Kidney (tissue), 14 donors: ENCODE results near the gene CPSF4. TPM values are rescaled to one million over a fixed set of nuclear protein-coding genes. Genes with fewer than 3 reads are reported as not detected.

Experiments used
- DNase-seq, 5 donors: peaks; one replicate each; pipeline ENCODE4 v3.0.0-alpha.2; 2013 to 2020
- FAIRE-seq: peaks from 2 replicates; lab custom pipeline; 2012; peaks lifted over from hg19 to GRCh38; lab: Jason Lieb, UNC
- H3K27ac ChIP-seq, 2 donors: one replicate each; pipeline ENCODE4 v1.7.0; 2013; ENCODE audit warnings: low read depth in 2 of 2, low read length in 2 of 2, inconsistent platforms in 1 of 2
- H3K27me3 ChIP-seq: one replicate; pipeline ENCODE4 v1.7.1; 2013; ENCODE audit warnings: low read length, inconsistent platforms; ENCODE audit not compliant: control insufficient read depth, insufficient read depth
- H3K36me3 ChIP-seq, 3 donors: one replicate each; pipeline versions ENCODE4 v1.7.0 to v1.7.1; 2013; ENCODE audit warnings: low read length in 3 of 3, control low read depth in 1 of 3, inconsistent platforms in 1 of 3; ENCODE audit not compliant: insufficient read depth in 3 of 3, control insufficient read depth in 2 of 3
- H3K4me1 ChIP-seq, 3 donors: one replicate each; pipeline versions ENCODE4 v1.7.0 to v1.7.1; 2013; ENCODE audit warnings: low read length in 3 of 3, inconsistent platforms in 1 of 3, low read depth in 1 of 3; ENCODE audit not compliant: control insufficient read depth in 2 of 3, insufficient read depth in 2 of 3
- H3K4me3 ChIP-seq, 3 donors: one replicate each; pipeline versions ENCODE4 v1.7.0 to v1.8.1; 2013; ENCODE audit warnings: low read length in 3 of 3, control low read depth in 1 of 3, inconsistent platforms in 1 of 3
- H3K9ac ChIP-seq, 3 donors: one replicate each; pipeline versions ENCODE4 v1.7.0 to v1.7.1; 2013; ENCODE audit warnings: low read length in 3 of 3, control low read depth in 1 of 3, inconsistent platforms in 1 of 3
- H3K9me3 ChIP-seq, 3 donors: one replicate each; pipeline versions ENCODE4 v1.7.0 to v1.7.1; 2013; ENCODE audit warnings: low read length in 3 of 3, control low read depth in 1 of 3, inconsistent platforms in 1 of 3; ENCODE audit not compliant: control insufficient read depth in 2 of 3, insufficient read depth in 1 of 3
- CTCF ChIP-seq: IDR thresholded peaks from 3 replicates; pipeline ENCODE4 v1.5.1; 2012; ENCODE audit warnings: mild to moderate bottlenecking, moderate library complexity, borderline replicate concordance; ENCODE audit not compliant: insufficient read depth; ENCODE audit errors: extremely low read depth
- intact Hi-C: fragments of 100-400 bp; cut with DNase I; formaldehyde crosslinking; loops from one replicate; pipeline ENCODE4 v1.11.1; 2022
- polyA plus RNA-seq: library from polyadenylated mRNA; stranded (reverse); fragments of 350-450 nt; fragmentation: Illumina TruSeq; extraction: RNeasy Lipid Tissue Mini Kit (QIAGEN cat#74804); gene quantifications from one replicate; pipeline ENCODE4 v1.2.3, GENCODE V29; 2014; ENCODE audit warnings: low read depth, low replicate concordance; ENCODE audit not compliant: insufficient read depth
- total RNA-seq: library from RNA; stranded (reverse); fragmentation: NEBNext Ultra II Directional; extraction: Animal tissue kit (Norgen Biotek cat#: 25700); gene quantifications from one replicate; pipeline ENCODE4 v1.2.1, GENCODE V29; 2021
- donor health status: control.
- donor health status: control.
- donor health status: control.
- donor health status: control.
- donor health status: control.
- donor health status: DM: yes; HTN: yes; CAD: no.
- donor health status: Normal renal cell carcinoma (clear cell type).

CPSF4 gene
- total and polyA plus RNA-seq, 2 donors from 2014 or later = 24.2 to 28.9 TPM

GRCh38 chr7:99452541-99452940 is 13.8 kb downstream of the CPSF4 start:
- Histone ChIP-seq H3K4me3 (no peak overlapping the region), H3K36me3 (peaks cover 2 to 31% (median 24%) of the 10 kb centered on the region in 3 donors), H3K9ac (no peak overlapping the region), H3K27ac (no peak overlapping the region), H3K9me3 (no peaks in the 10 kb centered on the region), H3K4me1 (no peaks in the 10 kb centered on the region), H3K27me3 (no peaks in the 10 kb centered on the region)
- TF ChIP-seq CTCF = no peak
- intact Hi-C loops = no loop called here
- FAIRE-seq = no peak
- DNase-seq = no peak

DNA sequence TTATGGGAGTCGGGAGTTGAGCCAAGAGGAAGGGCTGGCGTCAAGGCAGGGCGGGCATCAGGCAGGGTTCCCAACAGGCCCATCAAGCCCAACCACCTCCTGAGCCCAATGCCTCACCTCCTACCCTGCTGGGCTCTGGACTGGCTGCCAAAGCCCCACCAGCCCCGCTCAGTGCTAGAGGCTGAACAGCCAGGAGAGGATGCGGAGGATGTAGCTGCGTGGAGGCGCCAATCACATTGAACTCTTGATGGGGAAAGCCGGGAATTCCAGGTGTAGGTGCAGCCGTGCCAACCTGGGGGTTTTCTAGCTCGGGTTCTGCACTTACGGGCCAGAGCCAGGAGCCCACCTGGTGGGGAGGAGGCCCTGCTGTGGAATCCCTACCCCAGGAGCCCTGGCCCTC is 14.4 kb downstream of the CPSF4 start:
- H3K27me3 ChIP-seq = no peaks in the 10 kb centered on the region
- DNase-seq (no peak), FAIRE-seq (no peak)
- no peaks in the 10 kb centered on the region for H3K4me1 ChIP-seq
- H3K9me3 ChIP-seq = no peaks in the 10 kb centered on the region
- H3K9ac ChIP-seq = no peak overlapping the region
- no peak overlapping the region for H3K27ac ChIP-seq
- intact Hi-C loops = no loop called here
- H3K4me3 ChIP-seq = no peak overlapping the region
- TF ChIP-seq CTCF = no peak
- H3K36me3 ChIP-seq = peaks cover 2 to 35% (median 24%) of the 10 kb centered on the region in 3 donors

DNA sequence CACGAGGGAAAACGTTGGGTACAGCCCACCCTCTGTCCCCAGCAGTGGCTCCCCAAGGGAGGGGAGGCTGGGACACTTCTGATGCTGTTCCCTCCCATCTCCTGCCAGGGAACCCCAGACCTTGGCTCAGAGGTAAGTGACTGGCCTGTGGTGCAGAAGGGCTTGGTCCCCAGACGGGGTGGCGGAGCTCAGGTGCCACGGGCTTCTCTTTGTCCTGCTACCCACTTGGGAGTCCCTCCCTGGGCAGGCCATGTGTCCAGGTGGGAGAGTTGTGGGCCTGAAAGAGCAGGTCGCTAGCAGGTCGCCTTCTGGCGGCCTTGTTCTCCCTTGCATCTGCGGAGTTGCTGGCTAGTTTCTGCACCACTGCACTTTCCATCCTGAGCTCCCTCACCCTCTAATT is 17.1 kb downstream of the CPSF4 start:
- FAIRE-seq = no peak
- no peak for TF ChIP-seq CTCF
- H3K27ac ChIP-seq = no peak overlapping the region

DNA sequence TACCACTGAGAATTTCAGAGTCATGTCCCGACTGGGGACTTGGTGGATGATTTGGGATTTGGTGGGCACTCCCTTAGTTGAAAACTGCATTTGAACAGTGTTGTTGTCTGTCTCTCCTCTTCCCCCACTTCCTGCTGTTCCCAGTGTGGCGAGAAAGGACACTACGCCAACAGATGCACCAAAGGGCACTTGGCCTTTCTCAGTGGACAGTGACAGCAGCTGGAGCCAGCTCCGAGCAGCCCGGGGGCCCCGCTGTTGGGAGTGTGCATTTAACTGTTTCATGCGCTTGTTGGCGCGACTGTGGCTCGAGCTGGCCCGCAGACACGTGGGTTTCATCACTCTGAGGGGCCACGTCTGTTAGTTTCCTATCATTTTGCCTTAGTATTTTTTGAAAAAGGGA is 17.5 kb downstream of the CPSF4 start:
- H3K4me3 ChIP-seq = no peak overlapping the region
- TF ChIP-seq CTCF = no peak
- no peak overlapping the region for H3K27ac ChIP-seq
- DNase-seq = no peak
- H3K9ac ChIP-seq = no peak overlapping the region
- intact Hi-C loops = no loop called here
- H3K36me3 ChIP-seq = peaks cover 0 to 34% (median 20%) of the 10 kb centered on the region in 3 donors
- no peaks in the 10 kb centered on the region for H3K4me1 ChIP-seq
- H3K27me3 ChIP-seq = no peaks in the 10 kb centered on the region
- H3K9me3 ChIP-seq = no peaks in the 10 kb centered on the region
- no peak for FAIRE-seq

More for the DNA sequence above, 17.1 kb downstream of the CPSF4 start:
- Histone ChIP-seq H3K27me3 (no peaks in the 10 kb centered on the region), H3K4me3 (no peak overlapping the region), H3K9ac (no peak overlapping the region), H3K36me3 (peaks cover 2 to 34% (median 20%) of the 10 kb centered on the region in 3 donors), H3K4me1 (no peaks in the 10 kb centered on the region), H3K9me3 (no peaks in the 10 kb centered on the region)
- intact Hi-C loops = no loop called here
- no peak for DNase-seq
